Activated CD4-positive, alpha-beta memory T cell treated with anti-CD3 and anti-CD28 coated beads for 36 hours (primary cell): Measurements from ENCODE around the gene WDR53. TPM values are rescaled to one million over a fixed set of nuclear protein-coding genes. Genes with fewer than 3 reads are reported as not detected.
"Not testable (repeated sequence)": the region's sequence is repeated elsewhere in the genome, so short reads cannot be mapped to it uniquely, and the experiment has no call there.

Experiments used
- CTCF ChIA-PET: fragments of 350-600 bp; sonication (Branson Sonifier 250); formaldehyde crosslinking; loops from one replicate; lab custom pipeline; 2021; ENCODE audit warnings: antibody characterized with exemption, inconsistent platforms; lab: Charles Lee
- POLR2A ChIA-PET: fragments of 350-600 bp; sonication (Branson Sonifier 250); formaldehyde crosslinking; loops from one replicate; lab custom pipeline; 2021; ENCODE audit warnings: antibody characterized with exemption; lab: Charles Lee
- DNase-seq: peaks from one replicate; pipeline ENCODE4 v3.0.0-alpha.2; 2020
- H3K27ac Mint-ChIP-seq: one replicate; pipeline ENCODE4 v1.8.0; 2021; ENCODE audit warnings: mixed read lengths
- H3K27me3 Mint-ChIP-seq: one replicate; pipeline ENCODE4 v1.8.0; 2021; ENCODE audit warnings: mixed read lengths
- H3K36me3 Mint-ChIP-seq: one replicate; pipeline ENCODE4 v1.8.0; 2021; ENCODE audit warnings: mixed read lengths
- H3K4me1 Mint-ChIP-seq: one replicate; pipeline ENCODE4 v1.8.0; 2021; ENCODE audit warnings: low read depth, mixed read lengths
- H3K4me3 Mint-ChIP-seq: one replicate; pipeline ENCODE4 v1.8.0; 2021; ENCODE audit warnings: mild to moderate bottlenecking, mixed read lengths
- H3K9me3 Mint-ChIP-seq: one replicate; pipeline ENCODE4 v1.8.0; 2021; ENCODE audit warnings: mixed read lengths
- intact Hi-C: fragments of 100-400 bp; cut with micrococcal nuclease; formaldehyde crosslinking; loops from one replicate; pipeline ENCODE4 v1.15.1; 2023
- total RNA-seq, 2 experiments: library from RNA; stranded (reverse); gene quantifications; one replicate each; pipeline ENCODE4 v1.2.3, GENCODE V29; 2021

Gene WDR53
- total RNA-seq, 2 experiments from 2014 or later, result 20.9 to 24.1 TPM

DNA sequence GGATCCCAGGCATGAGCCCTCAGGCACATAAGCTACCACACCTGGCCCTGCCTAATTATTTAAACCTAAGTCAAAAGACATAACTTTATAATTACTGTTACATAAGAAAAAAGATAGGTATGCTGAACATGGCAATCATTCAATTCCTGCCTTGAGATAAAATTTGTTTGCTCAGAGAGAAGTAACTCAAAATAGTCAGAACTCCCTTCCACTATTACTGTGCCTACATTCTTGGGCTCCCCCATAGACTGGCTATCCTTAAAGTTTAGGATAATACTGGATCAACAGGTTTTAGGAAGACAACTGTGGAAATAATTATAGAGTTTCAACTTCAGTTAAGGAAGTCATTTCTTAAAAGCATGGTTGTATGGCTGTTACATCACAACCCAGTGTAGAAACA is 9.9 kb downstream of the WDR53 start:
- CTCF ChIA-PET, result interaction anchor here (1.0 kb wide), 1 partner anchor 127 kb away, joined by 3 read pairs; no protein-coding TSS in a partner anchor
- Mint-ChIP-seq H3K27me3 (no peaks in the 10 kb centered on the region), H3K9me3 (no peaks in the 10 kb centered on the region), H3K36me3 (peaks cover 20% of the 10 kb centered on the region), H3K4me1 (peaks cover 26% of the 10 kb centered on the region), H3K27ac (no peak overlapping the region), H3K4me3 (no peak overlapping the region)
- DNase-seq, result no peak
- POLR2A ChIA-PET, result no interaction called here
- intact Hi-C loops, result no loop called here

GRCh38 chr3:196557236-196557635 is 11.1 kb downstream of the WDR53 start:
- H3K36me3 Mint-ChIP-seq, result peaks cover 16% of the 10 kb centered on the region
- CTCF ChIA-PET, result interaction anchor here (1.0 kb wide), 1 partner anchor 128 kb away, joined by 3 read pairs; no protein-coding TSS in a partner anchor
- no peaks in the 10 kb centered on the region for H3K9me3 Mint-ChIP-seq
- H3K27me3 Mint-ChIP-seq, result no peaks in the 10 kb centered on the region
- H3K27ac Mint-ChIP-seq, result no peak overlapping the region
- intact Hi-C loops, result no loop called here
- POLR2A ChIA-PET, result no interaction called here
- DNase-seq, result no peak
- peaks cover 20% of the 10 kb centered on the region for H3K4me1 Mint-ChIP-seq
- no peak overlapping the region for H3K4me3 Mint-ChIP-seq

DNA sequence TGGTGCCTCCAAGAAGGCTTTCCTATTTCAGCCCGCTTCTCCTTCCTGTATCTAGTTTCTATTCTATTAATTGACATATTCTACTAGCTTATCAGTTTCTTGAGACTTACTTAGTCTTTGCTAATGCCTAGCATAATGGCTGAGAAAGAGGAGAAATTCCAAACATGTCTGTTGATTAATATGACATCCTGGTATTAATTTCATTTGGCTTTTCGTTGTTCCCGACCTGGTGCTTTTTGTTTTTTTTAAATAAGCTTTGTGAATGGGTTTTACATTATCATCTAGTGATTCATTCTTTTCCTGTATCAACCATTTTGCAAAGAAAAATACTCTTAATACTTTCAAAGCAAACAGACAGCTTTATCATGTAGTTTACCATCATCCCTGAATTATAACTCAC is 13.1 kb downstream of the WDR53 start:
- no peak overlapping the region for H3K4me3 Mint-ChIP-seq
- H3K9me3 Mint-ChIP-seq, result peaks cover 2% of the 10 kb centered on the region
- peaks cover 9% of the 10 kb centered on the region for H3K36me3 Mint-ChIP-seq
- no peak overlapping the region for H3K27ac Mint-ChIP-seq
- no peaks in the 10 kb centered on the region for H3K27me3 Mint-ChIP-seq
- peaks cover 13% of the 10 kb centered on the region for H3K4me1 Mint-ChIP-seq
- ChIA-PET POLR2A (interaction anchor here (0.6 to 1.3 kb wide), 2 partner anchors 21 to 377 kb away, joined by 3 to 5 read pairs; no protein-coding TSS in a partner anchor), CTCF (interaction anchor here (0.6 to 2.0 kb wide), 6 partner anchors 13 to 387 kb away, joined by 3 to 8 read pairs (median 3); partner anchors contain the start of gene NCBP2)
- DNase-seq, result no peak
- intact Hi-C loops, result no loop called here

- Mint-ChIP-seq H3K9me3 (peaks cover 12% of the 10 kb centered on the region), H3K27me3 (no peaks in the 10 kb centered on the region), H3K4me1 (peaks cover 4% of the 10 kb centered on the region), H3K27ac (no peak overlapping the region), H3K36me3 (peaks cover 10% of the 10 kb centered on the region), H3K4me3 (no peak overlapping the region)
- no peak for DNase-seq
- ChIA-PET CTCF (interaction anchor here (0.7 to 2.0 kb wide), 3 partner anchors 25 to 131 kb away, joined by 3 to 8 read pairs (median 3); no protein-coding TSS in a partner anchor), POLR2A (no interaction called here)
- intact Hi-C loops, result no loop called here
Observed at GRCh38 chr3:196554205-196554604, 14.1 kb downstream of the WDR53 start.

- ChIA-PET POLR2A (no interaction called here), CTCF (no interaction called here)
- Mint-ChIP-seq H3K4me1 (peaks cover 4% of the 10 kb centered on the region), H3K36me3 (peaks cover 10% of the 10 kb centered on the region), H3K9me3 (peaks cover 14% of the 10 kb centered on the region), H3K27me3 (no peaks in the 10 kb centered on the region), H3K27ac (no peak overlapping the region), H3K4me3 (no peak overlapping the region)
- no peak for DNase-seq
- intact Hi-C loops, result no loop called here
Observed at GRCh38 chr3:196553551-196553950, 14.8 kb downstream of the WDR53 start.

GRCh38 chr3:196552253-196552652 is 16.1 kb downstream of the WDR53 start:
- no peaks in the 10 kb centered on the region for H3K27me3 Mint-ChIP-seq
- H3K36me3 Mint-ChIP-seq, result peaks cover 14% of the 10 kb centered on the region
- H3K4me3 Mint-ChIP-seq, result no peak overlapping the region
- H3K27ac Mint-ChIP-seq, result no peak overlapping the region
- ChIA-PET CTCF (interaction anchor here (0.5 kb wide), 1 partner anchor 159 kb away, joined by 3 read pairs; no protein-coding TSS in a partner anchor), POLR2A (interaction anchor here (0.6 kb wide), 1 partner anchor 18 kb away, joined by 3 read pairs; no protein-coding TSS in a partner anchor)
- peaks cover 4% of the 10 kb centered on the region for H3K4me1 Mint-ChIP-seq
- no peak for DNase-seq
- H3K9me3 Mint-ChIP-seq, result peaks cover 19% of the 10 kb centered on the region
- intact Hi-C loops, result no loop called here

- H3K4me1 Mint-ChIP-seq, H3K4me3 Mint-ChIP-seq, intact Hi-C loops, H3K27ac Mint-ChIP-seq, H3K27me3 Mint-ChIP-seq, DNase-seq, CTCF ChIA-PET, POLR2A ChIA-PET: not testable (repeated sequence)
- Mint-ChIP-seq H3K9me3 (peaks cover 19% of the 10 kb centered on the region), H3K36me3 (peaks cover 14% of the 10 kb centered on the region)
Observed at GRCh38 chr3:196550172-196550571, 18.2 kb downstream of the WDR53 start.

DNA sequence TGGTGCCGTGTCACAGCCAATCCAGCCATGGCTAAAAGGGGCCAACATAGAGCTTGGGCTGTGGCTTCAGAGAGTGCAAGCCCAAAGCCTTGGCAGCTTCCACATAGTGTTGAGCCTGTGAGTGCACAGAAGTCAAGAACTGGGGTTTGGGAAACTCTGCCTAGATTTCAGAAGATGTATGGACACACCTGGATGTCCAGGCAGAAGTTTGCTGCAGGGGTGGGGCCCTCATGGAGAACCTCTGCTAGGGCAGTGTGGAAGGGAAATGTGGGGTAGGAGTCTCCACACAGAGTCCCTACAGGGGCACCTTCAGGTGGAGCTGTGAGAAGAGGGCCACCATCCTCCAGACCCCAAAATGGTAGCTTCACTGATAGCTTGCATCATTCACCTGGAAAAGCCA is 19.0 kb downstream of the WDR53 start:
- H3K27me3 Mint-ChIP-seq, POLR2A ChIA-PET, DNase-seq, CTCF ChIA-PET, H3K27ac Mint-ChIP-seq, H3K4me3 Mint-ChIP-seq, intact Hi-C loops, H3K4me1 Mint-ChIP-seq: not testable (repeated sequence)
- peaks cover 19% of the 10 kb centered on the region for H3K9me3 Mint-ChIP-seq
- H3K36me3 Mint-ChIP-seq, result peaks cover 11% of the 10 kb centered on the region

DNA sequence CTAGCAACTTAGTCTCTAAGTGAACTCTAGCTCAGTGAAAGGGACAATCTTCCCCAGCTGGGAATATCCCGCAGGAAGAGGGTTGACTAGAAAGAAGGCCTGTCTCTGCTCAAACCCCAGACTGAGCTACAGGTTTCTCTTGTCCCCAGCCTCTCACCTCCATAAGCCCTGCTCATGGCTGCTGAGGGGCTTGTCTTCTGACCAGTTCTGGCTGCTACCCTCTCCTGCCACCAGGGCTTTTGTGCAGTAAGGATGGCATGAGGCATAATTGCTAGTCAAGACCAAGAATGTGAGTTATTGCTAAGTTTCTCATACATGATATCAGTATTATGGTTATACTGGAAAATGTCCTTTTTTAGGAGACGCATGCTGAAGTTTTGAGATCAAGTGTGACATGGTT is 21.3 kb downstream of the WDR53 start:
- CTCF ChIA-PET, result interaction anchor here (0.9 to 1.5 kb wide), 2 partner anchors 10 to 138 kb away, joined by 3 read pairs; no protein-coding TSS in a partner anchor
- POLR2A ChIA-PET, result no interaction called here

DNA sequence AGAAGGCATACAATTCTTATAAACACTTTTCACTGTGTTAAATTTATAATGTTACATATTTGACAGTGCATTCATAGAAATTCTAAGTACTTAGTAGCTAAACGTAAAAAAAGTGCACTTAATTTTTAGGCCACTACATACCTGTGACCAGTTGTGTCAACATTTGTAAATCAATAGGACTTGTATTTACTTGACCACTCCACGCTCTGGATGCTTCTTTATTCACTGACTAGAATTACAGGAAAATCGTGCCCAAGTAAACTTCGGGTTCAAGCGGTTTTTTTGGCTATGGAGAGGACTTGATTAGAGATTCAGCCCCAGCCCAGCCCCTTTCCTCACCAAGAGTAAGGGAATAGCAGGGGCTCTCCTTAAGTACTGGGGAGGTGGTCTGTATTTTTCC is 21.8 kb downstream of the WDR53 start:
- peaks cover 3% of the 10 kb centered on the region for H3K27me3 Mint-ChIP-seq
- no peaks in the 10 kb centered on the region for H3K4me1 Mint-ChIP-seq
- POLR2A ChIA-PET, result no interaction called here
- CTCF ChIA-PET, result interaction anchor here (0.9 kb wide), 1 partner anchor 10 kb away, joined by 3 read pairs; no protein-coding TSS in a partner anchor
- H3K36me3 Mint-ChIP-seq, result peaks cover 9% of the 10 kb centered on the region
- no peak for DNase-seq
- no peak overlapping the region for H3K4me3 Mint-ChIP-seq
- H3K27ac Mint-ChIP-seq, result no peak overlapping the region
- intact Hi-C loops, result no loop called here
- H3K9me3 Mint-ChIP-seq, result peaks cover 19% of the 10 kb centered on the region

More for the DNA sequence above, 21.3 kb downstream of the WDR53 start:
- H3K36me3 Mint-ChIP-seq, result peaks cover 9% of the 10 kb centered on the region
- intact Hi-C loops, result no loop called here
- peaks cover 19% of the 10 kb centered on the region for H3K9me3 Mint-ChIP-seq
- H3K27ac Mint-ChIP-seq, result no peak overlapping the region
- H3K27me3 Mint-ChIP-seq, result peaks cover 3% of the 10 kb centered on the region
- H3K4me3 Mint-ChIP-seq, result no peak overlapping the region
- H3K4me1 Mint-ChIP-seq, result no peaks in the 10 kb centered on the region
- DNase-seq, result no peak

DNA sequence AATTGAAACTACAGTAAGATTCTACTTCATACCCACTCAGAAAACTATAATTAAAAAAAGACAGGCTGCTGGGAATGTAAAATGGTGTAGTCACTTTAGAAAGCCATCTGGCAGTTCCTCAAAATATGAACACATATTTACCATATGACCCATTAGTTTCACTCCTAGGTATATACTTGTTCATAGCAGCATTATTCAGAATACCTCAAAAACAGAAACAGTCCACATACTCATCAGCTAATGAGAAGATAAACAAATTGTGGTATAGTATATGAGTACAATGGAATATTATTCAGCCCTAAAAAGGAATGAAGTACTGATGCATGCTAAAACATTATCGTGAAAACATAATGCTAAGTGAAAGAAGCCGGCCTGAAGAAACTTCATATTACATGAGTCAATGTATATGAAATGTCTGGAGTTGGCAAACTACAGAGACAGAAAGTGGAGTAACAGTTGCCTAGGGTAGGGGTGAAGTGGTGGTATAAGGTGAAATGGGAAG is 23.8 kb downstream of the WDR53 start:
- CTCF ChIA-PET, result interaction anchor here (0.6 to 1.5 kb wide), 3 partner anchors 9 to 65 kb away, joined by 3 to 4 read pairs (median 3); no protein-coding TSS in a partner anchor
- no peak overlapping the region for H3K27ac Mint-ChIP-seq
- H3K27me3 Mint-ChIP-seq, result peaks cover 3% of the 10 kb centered on the region
- intact Hi-C loops, result no loop called here
- no peak for DNase-seq
- H3K4me3 Mint-ChIP-seq, result no peak overlapping the region
- peaks cover 7% of the 10 kb centered on the region for H3K36me3 Mint-ChIP-seq
- POLR2A ChIA-PET, result interaction anchor here (0.5 kb wide), 1 partner anchor 71 kb away, joined by 3 read pairs; no protein-coding TSS in a partner anchor
- H3K9me3 Mint-ChIP-seq, result peaks cover 10% of the 10 kb centered on the region
- no peaks in the 10 kb centered on the region for H3K4me1 Mint-ChIP-seq

DNA sequence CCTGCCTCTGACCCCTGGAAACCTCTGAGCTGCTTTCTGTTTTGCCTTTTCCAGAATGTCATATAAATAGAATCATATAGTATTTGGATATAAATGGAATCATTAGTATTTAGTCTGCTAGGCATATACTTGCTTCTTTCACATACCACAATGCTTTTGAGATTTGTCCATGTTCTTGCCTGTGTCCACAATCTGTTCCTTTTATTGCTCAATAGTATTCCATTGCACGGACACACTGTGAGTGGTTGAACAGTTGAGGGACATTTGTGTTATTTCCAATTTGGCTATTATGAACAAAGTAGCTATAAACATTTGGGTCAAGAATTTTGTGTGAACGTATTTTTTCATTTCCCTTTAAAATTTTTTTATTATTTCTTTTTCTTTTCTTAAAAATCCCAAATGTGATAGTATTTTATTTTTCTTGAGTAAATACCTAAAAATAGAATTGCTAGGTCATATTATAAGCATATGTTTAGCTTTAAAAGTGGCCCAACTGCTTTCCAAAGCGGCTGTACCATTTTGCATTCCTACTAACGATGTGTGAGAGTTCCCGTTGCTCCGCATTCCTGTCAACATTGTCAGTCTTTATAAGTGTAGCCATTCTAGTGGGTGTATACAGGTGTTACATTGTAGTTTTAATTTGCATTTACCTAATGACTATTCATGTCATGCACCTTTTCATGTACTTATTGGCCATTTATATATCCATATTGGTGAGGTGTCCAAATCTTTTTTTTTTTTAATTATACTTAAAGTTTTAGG is 26.5 kb downstream of the WDR53 start:
- Mint-ChIP-seq H3K4me3 (no peak overlapping the region), H3K36me3 (no peaks in the 10 kb centered on the region), H3K27me3 (peaks cover 3% of the 10 kb centered on the region), H3K27ac (no peak overlapping the region), H3K9me3 (no peaks in the 10 kb centered on the region), H3K4me1 (peaks cover 2% of the 10 kb centered on the region)
- no peak for DNase-seq
- CTCF ChIA-PET, result interaction anchor here (0.9 to 5.7 kb wide), 3 partner anchors 13 to 20 kb away, joined by 3 to 31 read pairs (median 5); no protein-coding TSS in a partner anchor
- POLR2A ChIA-PET, result interaction anchor here (0.6 to 1.3 kb wide), 2 partner anchors 13 to 26 kb away, joined by 3 to 4 read pairs; partner anchors contain the start of genes FBXO45 and WDR53
- intact Hi-C loops, result no loop called here
